ENCODE results near the gene FAM43A.

Gene FAM43A

DNA sequence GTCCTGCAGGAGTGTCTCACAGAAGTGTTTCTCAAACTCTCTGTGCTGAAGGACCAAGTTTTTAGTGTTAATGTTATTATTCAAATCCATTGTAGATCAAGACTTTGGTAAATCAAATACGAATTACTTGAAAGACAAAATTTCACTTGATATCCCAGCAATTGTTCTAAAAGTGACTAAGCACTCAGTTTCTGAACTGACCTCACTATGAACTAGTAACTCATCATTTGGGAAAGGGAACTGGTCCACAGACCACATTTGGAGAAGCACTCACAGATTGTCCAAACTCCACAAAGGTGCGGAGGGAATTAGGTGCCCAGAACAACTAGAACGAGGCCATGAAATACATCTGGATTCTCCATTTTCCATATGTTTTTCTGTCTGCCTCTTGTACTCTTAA, 25.6 kb downstream of the FAM43A start:
- DNase-seq (ENCODE audit: low spot score): no peak

- no peak for DNase-seq (ENCODE audit: low spot score)
These were observed 26.2 kb downstream of the FAM43A start for GRCh38 chr3:194711913-194712312.

- DNase-seq (ENCODE audit: low spot score): no peak
These were observed 27.8 kb downstream of the FAM43A start for GRCh38 chr3:194713299-194714136.

DNA sequence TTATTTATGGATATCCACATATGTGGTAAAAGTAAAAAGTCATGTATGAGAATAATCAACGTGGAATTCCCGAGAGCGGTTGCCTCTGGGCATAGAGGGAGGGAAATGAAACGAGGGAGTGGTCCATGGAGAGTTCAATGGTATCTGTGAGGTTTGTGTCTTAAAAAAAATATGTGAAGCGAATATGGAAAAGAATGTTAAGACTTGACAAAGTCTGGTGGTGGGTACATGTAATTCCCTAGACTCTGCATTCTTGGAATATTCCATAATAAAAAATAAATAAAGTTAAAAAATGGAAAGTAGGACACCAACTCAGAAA, 28.4 kb downstream of the FAM43A start:
- DNase-seq (ENCODE audit: low spot score): no peak

GRCh38 chr3:194714564-194714963, 28.9 kb downstream of the FAM43A start:
- DNase-seq (ENCODE audit: low spot score): no peak

DNA sequence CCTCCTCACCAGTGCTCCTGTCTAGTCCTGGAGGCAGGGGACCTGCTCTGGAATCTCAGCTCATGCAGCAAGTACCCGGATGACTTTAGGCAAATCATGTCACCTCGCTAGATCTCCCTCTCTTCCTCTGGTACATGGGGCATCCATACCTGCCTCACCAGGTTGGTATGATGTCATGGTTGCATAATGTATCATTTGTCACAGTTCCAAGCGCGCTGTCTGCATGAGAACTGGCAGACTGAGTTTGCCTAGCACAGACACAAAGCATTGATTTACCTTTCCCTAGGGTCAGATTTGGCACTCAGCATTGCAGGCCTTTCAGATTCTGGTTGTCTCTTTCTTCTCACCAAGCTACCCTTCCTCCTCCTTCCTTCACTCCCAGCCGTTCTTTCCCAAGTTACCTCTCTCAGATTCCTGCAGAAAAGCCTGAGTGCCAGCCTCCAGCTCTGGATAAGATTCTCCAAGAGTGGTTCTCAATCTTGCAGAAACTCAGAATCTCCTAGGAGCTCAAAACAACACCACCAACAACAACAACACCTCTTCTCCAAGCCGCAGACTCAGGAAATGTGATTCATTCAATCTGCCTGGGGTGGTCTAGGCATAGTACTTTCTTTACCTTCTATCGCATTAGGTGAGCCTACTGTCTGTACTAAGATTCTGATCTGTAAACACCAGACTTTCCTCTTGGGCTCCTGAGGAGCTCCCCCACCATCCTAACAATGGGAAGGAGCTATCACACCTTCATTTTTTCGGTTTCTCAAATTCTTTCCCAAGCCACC, 29.5 kb downstream of the FAM43A start:
- no peak for DNase-seq (ENCODE audit: low spot score)

DNA sequence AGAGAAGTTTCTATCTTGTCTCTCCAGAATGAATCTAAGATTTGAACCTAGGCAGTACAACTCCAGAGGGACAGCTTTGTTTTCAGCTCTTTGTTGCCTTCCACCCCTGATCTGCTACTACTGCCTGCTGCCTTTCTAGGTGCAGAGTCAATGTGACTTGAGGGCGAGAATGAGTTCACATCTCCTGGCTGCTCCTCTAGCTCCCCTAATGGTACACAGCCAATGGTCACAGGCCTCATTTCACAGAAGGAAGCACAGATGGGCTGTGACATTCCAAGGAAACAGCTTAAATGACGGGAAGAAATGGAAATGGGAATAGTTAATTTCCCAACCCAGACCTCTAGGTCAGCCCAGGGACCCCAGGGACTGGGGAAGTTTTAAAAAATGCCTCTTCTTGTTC, 32.4 kb downstream of the FAM43A start:
- DNase-seq (ENCODE audit: low spot score): no peak

GRCh38 chr3:194720048-194720447, 34.4 kb downstream of the FAM43A start:
- DNase-seq (ENCODE audit: low spot score): no peak

- DNase-seq (ENCODE audit: low spot score): no peak
These were observed 38.3 kb downstream of the FAM43A start for GRCh38 chr3:194723846-194724618.

DNA sequence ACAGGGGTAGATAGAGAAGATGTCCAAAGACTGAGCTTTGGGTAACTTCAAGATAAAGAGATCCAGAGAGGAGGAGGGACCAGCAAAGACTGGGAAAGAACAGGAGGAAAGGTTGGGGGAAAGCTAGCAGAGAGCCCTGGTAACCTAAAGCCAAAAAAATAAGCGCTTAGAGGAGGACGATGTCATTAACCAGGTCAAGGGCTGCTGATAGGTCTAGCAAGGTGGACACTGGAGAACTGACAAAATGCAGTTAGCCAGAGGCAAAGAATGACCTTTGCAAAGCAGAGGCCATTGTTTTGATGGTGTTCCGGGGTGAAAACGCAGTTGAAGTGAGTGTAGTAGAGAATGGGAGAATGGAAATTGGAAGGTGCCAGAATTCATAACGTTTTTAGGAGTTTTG, 39.7 kb downstream of the FAM43A start:
- DNase-seq (ENCODE audit: low spot score): no peak

- DNase-seq (ENCODE audit: low spot score): no peak
These were observed 41.9 kb downstream of the FAM43A start for GRCh38 chr3:194727435-194728128.

GRCh38 chr3:194728986-194729385, 43.3 kb downstream of the FAM43A start:
- no peak for DNase-seq (ENCODE audit: low spot score)

DNA sequence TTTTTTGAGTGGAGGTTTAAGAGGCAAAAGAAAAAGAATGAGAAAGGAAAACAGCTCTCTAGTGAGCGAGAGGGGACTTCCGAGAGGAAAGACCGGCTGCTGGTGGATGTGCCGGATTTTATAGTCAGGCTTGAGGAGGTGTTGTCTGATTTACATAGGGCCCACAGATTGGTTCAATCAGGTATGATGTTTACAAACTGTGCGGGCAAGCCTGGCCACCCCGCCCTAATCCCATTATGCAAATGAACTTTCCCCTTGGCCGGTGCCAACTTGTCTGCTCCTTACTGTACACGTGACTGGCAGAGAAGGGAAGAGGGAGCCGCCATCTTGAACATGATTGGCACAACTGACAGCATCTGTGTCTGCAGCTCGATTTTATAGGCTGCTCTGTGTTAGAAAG, 44.7 kb downstream of the FAM43A start:
- no peak for DNase-seq (ENCODE audit: low spot score)

DNA sequence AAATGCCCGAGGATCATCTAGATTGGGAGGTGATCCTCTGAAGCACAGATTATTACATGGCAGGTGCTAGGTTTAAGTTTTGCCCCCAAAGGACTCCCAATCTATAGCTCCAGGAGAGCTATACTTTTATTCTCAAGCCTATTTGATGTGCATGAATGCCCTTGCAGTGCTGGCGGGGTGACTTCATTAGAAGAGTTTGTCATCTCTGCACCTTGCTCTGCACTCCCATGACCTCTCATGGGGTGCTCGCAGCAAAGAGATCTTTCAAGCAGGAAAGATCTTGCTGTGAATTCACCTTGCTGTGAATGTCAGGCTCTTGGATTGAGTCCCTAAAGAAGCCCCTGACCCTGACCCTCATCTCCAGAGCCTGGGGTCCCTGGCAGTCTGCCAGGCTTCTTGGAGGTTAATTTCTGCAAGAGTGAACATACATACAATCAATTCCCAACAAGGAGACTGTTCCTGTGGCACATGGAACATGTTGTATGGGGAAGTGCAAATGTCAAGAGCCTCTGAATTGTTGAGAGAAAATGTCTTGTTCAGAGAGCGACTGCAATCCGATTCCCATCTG, 45.9 kb downstream of the FAM43A start:
- DNase-seq (ENCODE audit: low spot score): no peak

GRCh38 chr3:194732617-194733016, 46.9 kb downstream of the FAM43A start:
- no peak for DNase-seq (ENCODE audit: low spot score)

DNA sequence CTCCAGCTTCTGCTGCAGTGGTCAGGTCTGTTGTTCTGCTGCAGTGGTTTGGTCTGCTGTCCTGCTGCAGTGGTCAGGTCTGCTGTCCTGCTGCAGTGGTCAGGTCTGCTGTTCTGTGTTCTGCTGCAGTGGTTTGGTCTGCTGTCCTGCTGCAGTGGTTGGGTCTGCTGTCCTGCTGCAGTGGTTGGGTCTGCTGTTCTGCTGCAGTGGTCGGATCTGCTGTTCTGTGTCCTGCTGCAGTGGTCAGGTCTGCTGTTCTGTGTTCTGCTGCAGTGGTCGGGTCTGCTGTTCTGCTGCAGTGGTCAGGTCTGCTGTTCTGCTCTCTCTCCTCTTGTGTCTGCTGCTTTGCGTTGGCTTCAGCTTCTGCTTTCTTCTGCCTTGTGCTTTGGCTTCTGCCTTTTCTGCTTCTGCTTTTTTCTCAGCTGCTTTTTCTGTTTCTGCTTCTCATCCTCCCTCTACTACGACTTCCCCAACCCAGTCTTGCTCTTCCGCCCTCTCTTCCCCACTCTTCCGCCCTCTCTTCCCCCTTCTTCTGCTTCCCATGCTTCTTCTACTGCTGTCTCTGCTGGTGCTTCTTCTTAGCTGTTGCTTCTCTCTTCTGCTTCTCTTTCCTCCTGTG, 50.7 kb downstream of the FAM43A start:
- DNase-seq (ENCODE audit: low spot score): no peak

GRCh38 chr3:194736896-194737600, 51.4 kb downstream of the FAM43A start:
- no peak for DNase-seq (ENCODE audit: low spot score)

All from Ammon's horn (tissue), 1 donor.